NK-92 treated with Interleukin-12 subunit alpha and Interleukin-12 subunit beta, amount 100 ng/mL, for 24 hours (cell line): ENCODE data around the gene FOSB.

Source experiments
- DNase-seq: peaks from one replicate; lab custom pipeline; 2025; lab: John Stamatoyannopoulos, UW

FOSB gene

DNA sequence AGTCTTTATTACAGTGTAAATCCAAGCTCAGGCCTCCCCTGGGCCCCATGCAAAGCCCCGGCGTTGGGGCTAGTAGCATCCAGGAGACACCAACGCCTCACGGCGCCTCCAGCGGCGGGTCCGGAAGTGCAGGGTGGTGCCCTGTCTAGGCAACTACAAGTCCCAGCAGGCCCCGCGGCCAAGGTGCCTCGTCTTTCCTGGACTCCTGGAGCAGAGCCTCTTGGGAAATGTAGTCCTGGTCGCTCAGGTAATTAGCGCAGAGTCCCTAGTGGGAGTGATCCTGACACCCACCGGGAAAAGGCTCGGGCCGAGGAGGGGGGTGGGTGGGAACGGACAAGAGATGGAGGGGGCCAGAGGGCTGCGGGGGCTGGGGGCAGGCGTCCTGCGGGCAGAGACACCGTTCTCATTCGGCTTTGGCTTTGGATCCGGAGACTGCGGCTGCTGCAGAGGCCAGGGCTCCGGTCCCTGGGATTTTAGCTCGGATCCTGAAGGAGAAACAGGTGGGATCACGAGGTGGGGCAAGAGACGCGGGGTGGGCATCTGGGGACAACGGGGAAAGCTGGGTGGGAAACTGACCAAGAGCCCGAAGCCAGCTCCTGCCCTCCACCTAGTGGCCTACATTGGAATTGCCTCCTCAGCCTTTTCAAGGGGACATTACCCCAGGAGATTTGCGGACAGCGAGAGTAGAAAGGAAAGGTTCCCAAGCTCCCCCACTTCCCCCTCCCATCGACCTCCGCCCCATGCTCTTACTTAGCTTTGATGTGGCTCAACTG is 17.7 kb downstream of the FOSB start:
- peak; percentile 94 for DNase-seq

DNA sequence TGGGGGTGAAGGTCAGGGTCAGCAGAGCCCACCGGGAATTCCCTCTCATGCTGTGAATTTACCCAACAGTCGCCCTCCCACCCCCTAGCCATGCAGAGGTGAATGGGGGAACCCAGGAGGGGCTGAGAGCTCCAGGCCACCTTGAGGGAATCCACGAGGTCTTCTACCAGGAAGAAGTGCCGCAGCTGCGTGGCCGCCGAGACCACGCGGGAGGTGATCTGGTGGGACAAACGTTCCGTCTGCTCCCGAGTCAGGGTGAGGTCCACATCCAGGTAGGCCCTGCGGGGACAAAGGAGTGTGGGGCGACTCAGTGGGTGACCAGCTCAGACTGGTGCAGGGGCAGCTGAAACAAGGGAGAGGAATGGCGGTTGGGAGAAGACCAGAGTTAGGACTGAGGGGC is 20.9 kb downstream of the FOSB start:
- DNase-seq: no peak

DNA sequence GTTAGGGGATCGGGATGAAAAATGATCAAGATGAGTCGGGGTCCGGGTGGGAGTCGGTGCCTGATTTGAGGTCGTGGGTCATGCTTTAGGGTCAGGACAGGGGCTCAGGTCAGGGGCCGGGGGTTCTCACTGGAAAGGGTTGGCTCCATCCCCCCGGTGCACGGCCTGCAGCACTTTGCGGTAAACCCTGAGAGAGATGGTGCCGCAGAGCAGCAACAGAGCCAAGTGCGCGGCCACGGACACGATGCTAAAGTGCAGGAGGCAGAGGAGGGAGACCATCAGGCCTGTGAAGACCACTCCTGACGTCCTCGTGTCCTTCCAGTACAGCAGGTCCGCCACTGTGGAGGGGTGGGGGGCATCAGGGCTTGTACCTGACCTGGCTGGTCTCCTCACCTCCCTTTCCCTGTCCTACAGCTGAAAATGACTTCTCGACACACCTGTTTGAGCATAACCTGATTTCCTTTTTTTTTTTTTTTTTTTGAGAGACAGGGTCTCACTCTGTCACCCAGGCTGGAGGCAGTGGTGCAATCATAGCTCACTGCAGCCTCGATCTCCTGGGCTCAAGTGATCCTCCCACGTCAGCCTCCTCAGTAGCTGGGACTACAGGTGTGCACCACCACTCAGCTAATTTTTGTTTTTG is 21.5 kb downstream of the FOSB start:
- no peak for DNase-seq

DNA sequence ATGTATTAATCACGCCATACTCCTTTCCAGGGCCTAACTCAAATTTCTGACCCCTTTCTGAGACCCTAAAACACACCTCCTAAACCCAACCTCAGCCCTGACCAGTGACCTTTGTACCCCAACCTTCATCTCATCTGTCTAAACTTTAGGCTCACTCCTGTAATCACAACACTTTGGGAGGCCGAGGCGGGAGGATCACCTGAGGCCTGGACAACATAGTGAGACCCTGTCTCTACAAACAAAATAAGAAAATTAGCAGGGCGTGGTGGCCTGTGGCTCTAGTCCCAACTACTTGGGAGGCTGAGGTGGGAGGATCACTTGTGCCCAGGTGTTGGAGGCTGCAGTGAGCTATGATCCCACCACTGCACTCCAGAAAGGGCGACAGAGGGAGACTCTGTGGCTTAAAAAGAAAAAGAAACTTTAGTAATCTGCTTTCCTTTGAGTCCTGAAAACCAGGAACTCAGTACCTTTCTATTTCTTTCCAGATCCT is 24.4 kb downstream of the FOSB start:
- no peak for DNase-seq

DNA sequence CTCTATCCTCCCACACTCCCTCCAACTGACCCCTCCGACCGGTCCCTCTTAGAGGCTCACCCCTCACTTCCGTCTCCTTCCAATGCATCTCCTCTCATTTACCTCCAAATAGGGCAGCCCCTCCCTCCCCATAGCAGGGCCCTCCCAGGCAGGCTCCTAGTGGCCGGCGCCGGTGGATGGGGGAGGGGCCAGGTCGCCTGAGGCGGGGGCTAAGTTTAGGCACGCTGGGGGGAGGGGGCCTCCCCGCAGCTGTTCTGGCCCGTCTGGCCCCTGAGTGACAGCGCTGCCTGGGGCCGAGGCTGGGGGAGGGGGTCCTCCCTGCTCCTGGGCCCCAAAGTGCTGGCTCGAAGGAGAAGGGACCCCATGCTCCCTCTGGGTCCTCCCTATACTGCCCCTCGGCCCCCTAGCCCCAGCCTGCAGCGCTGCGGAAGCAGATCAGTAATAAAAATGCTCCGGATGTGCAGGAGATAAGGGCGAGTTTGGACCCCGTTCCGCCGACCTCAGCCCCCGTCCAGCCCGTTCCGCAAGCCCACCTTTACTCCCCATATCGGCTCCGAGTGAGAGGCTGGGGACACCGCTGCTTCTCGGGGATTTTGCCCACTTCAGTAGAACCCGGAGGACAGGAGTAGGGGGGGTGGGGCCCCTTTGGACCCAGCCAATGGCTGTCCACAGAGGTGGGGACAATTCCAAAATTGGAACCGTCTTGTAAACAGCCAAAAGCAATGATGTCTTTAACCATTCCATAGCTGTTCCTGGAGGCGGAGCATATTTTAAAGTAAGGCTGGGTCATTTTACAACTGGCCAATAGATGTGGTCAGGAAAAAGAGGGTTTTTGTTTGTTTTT is 25.1 kb downstream of the FOSB start:
- no peak for DNase-seq

DNA sequence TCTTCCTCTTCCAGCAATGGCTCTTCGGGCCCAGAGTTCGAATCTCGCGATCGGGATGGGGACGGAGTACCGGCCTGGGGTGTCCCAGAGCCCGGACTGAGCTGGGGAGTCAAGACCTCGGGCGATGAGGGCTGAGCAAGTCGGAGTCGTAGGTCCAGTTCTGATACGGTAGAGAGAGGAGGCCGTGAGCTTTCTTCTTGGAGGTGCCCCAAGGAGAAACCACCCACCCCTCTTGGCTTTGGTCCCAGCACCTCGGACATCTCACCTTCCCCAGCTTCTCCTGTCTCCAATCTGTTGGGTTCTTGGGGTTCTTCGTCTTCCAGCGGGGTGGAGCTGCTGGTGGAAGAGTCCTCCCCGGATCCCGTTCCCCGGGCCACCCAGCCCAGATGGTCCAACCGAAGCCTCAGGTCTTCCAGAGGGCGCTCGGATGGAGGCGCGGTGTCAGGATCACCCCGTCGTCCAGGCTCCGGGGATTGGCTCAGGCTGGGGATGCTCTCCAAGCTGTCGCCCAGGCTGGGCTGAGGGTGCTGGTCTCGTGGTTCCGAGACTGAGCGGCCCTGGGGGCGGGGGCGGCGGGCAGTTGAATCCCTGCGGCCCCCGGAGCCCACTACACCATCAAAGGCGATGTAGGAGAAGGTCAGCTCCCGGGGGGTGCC is 26.6 kb downstream of the FOSB start:
- no peak for DNase-seq

DNA sequence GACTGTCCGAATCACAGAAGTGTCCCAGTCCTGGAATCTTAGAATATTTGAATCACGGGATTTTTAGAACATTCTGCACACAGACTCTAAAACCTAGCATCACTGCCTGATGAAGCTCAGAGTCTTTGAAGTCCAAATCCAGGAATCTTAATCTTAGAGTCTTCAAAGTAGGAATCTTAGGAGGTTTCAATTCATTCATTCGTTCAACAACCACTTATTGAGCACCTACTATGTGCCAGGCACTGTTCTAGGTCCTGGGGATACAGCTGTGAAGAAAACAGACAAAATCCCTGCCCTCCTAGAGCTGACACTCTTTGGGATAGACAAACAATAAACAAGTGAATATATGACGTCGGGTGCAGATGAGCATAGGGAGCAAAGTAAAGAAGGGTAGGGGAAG is 27.4 kb downstream of the FOSB start:
- no peak for DNase-seq

DNA sequence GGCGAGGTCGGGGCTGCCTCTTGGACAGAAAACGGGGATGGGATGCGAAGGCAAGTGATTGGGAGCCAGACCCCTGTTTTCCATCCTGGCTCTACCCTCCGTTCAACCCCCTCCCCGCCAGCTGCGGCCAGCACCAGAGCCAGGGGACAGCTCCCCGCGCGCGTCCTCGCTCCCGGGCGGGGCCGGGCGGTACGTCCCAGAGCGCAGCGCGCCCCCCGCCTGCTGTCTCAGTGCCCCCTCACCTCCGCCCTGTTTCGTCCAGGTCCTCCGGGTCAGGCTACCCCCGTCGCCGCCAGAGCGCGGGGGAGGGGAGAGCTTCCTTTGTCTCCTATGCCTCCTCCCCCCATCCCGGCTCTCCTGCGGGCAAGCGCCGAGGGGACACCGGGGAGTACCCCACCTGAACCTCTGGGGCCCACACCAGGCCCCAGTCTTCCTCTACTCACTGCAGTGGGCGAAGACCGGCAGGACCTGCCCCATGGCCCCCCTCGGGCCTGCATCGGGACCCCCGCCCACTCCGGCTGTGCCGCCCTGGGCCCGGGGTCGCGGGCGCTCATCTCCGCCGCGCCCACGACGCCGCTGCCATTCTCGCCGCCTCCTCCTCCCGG is 28.7 kb downstream of the FOSB start:
- DNase-seq: no peak

DNA sequence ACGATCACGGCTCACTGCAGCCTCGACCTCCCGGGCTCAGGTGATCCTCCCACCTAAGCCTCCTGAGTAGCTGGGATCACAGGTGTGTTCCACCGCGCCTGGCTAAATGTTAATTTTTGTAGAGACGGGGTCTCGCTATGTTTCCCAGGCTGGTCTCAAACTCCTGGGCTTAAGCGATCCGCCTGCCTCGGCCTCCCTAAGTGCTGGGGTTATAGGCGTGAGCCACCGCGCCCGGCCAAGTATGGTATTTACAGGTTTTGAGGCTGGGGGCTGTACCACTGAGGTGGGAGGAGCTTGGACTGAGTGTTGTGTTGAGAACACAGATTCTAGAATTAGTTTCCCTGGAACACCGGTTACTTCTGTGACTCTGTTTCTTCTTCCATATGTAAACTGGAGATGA is 30.0 kb downstream of the FOSB start:
- DNase-seq: no peak

DNA sequence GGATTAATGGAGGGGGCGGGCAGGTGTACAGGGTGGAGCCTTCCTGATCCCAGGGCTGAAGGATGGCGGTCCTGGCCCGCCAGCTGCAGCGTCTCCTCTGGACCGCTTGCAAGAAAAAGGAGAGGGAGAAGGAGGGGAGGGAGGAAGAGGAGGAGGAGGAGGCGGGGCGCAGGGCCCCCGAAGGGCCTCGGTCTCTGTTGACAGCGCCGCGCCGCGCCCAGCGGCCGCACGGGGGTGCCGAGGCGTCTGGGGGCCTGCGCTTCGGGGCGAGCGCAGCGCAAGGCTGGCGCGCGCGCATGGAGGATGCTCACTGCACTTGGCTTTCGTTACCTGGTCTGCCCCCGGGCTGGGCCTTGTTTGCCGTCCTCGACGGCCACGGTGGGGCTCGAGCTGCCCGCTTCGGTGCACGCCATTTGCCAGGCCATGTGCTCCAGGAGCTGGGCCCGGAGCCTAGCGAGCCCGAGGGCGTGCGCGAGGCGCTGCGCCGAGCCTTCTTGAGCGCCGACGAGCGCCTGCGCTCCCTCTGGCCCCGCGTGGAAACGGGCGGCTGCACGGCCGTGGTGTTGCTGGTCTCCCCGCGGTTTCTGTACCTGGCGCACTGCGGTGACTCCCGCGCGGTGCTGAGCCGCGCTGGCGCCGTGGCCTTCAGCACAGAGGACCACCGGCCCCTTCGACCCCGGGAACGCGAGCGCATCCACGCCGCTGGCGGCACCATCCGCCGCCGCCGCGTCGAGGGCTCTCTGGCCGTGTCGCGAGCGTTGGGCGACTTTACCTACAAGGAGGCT is 30.8 kb downstream of the FOSB start, which contains the start of gene PPM1N:
PPM1N (plus strand) TSS at position 33 of the 785 bp plus-strand sequence; CDS start at position 63, 30 bp downstream.
- no peak for DNase-seq

DNA sequence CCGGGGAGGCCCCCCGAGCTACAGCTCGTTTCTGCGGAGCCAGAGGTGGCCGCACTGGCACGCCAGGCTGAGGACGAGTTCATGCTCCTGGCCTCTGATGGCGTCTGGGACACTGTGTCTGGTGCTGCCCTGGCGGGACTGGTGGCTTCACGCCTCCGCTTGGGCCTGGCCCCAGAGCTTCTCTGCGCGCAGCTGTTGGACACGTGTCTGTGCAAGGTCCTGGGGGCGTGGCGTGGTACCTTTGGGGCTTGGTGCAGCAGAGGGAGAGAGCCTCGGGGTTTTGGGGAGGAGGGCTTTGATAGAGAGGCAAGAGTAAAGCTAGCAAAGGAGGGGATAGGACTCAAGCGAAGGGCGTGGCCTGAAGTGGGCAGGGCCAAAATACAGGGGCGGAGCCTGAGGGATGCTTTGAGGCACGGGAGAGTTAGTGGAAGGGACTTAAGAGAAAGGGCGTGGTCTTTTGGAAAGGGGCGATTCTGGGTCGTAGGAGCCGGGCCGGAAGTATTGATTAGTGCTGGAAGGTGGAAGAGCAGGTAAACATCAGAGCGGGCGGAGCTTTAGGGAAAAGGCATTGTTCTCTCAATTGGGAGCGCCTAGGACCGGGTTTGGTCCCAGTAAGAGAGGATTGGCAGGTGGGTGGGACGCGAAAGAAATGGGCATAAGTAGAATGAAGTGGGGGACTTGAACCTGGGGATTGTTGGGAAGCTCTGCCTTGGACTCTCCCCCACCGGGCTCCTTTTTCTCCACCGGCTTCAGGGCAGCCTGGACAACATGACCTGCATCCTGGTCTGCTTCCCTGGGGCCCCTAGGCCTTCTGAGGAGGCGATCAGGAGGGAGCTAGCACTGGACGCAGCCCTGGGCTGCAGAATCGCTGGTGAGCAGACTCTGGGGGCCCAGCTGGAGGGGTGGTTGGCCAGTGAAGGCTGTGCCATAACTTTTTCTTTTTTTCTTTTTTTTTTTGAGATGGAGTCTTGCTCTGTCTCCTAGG is 31.7 kb downstream of the FOSB start:
- no peak for DNase-seq

DNA sequence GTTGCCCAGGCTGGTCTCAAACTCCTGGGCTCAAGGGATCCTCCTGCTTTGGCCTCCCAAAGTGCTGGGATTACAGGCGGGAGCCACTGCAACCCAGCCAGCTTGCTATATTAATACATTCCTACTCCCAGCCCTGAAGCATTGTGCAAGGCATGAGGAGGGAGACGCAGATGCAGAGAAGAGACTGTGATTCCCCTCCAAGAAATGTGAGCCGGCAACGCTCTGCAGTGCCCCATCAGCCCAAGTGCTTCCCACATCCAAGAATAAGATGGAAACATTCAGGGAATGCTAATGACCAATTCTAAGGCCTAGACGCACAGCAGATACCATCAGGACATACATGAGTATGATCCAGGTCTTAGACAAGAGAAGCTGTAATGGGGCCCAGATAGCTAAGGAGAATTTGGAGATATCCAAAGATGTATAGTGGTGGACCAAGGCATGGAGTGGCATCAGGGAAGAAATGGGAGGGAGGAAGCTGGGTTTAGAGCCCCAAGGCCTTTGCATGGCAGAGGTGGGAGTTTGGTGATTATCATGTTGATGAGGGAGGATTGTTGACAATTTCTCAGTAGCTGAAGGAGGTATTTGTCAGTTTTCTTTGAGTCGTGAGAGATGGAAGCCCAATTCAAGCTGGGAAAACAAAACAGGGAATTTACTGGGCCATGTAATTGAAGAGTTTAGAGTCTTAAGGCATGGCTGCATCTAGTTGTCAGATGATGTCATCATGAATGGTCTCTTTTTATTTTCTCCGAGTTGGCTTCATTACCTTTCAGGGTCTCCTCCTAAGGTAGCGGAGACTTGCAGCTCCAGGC is 33.3 kb downstream of the FOSB start:
- no peak for DNase-seq

DNA sequence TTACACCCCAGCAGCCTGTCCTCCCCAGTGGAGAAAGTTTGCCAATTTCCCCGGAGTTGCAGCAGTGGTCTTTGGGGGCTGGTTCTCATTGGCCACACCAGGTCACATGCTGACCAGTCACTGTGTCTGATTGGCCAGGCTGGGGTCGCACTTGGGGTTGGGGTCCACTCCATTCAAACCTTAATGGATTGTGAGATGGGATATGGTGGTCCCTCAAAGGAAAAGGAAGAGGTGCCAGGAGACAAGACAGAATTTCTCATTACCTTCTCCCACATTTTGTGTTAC is 33.9 kb downstream of the FOSB start:
- DNase-seq: no peak

DNA sequence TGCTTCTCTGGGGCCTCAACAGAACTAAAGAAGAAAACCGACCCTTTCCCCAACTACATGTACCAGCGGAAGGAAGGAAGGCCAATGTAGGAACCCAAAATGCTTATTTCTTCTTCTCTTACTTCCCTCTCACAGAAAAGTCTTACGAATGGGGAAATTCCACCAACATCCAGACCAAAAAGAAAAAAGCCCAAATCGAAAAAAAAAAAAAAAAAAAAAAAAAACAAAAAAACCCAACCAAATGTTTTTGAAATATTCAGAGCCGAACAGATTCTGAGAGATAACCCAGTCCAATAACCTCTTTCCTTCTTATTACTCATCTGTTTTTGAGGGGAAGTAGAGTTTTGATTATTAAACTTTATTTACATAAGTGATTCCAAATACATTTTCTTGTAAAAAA is 34.3 kb downstream of the FOSB start:
- DNase-seq: no peak

DNA sequence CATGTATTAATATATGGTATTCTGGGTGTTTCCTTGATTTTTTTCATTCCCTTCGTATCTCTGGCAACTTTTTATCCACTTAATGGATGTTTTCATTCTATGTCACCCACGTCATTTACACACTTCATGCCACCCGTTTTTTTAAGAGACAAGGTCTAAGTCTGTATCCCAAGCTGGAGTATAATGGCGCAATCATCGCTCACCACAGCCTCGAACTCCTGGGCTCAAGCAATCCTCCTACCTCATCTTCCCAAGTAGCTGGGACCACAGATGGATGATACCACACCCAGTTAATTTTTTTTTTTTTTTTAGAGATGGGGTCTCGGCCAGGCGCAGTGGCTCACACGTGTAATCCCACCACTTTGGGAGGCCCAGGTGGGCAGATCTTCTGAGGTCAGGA is 36.1 kb downstream of the FOSB start:
- no peak for DNase-seq

DNA sequence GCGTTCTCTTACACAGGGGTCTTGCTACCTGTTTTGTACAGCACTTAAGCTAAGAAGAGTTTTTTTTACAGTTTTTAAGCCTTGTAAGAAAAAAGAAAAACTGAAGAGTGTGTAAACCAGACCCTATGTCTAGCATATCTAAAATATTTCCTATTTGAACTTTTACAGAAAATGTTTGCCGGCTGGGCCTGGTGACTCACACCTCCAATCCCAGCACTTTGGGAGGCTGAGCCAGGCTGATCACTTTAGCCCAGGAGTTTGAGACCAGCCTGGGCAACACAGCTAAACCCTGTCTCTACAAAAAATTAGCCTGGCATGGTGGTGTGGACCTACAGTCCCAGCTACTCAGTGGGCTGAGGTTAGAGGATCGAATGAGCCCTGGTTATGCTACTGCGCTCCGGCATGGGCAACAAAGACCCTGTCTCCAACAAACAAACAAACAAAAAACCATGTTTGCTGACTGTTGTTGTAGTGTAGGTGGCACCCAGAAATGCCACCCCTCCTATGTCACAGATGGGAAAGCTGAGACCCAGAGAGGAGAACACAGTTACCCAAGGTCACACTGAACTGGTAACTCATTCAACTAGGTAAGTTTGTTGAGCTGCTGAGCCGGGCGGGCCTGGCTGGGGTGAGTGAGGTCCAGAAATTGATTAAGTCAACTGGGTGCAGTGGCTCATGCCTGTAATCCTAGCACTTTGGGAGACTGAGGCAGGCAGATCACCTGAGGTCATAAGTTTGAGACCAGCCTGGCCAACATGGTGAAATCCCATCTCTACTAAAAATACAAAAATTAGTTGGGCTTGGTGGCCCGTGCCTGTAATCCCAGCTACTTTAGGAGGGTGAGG is 37.6 kb downstream of the FOSB start:
- no peak for DNase-seq

DNA sequence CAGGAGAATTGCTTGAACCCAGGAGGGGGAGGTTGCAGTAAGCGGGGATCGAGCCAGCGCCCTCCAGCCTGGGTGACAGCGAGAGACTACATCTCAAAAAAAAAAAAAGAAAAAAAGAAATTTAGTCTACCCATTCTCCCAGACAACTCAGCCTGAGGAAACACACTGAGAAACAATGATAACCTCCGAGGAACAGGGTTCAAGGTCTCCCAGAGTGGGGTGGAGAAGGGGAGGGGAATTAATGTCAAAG is 38.1 kb downstream of the FOSB start:
- DNase-seq: no peak

DNA sequence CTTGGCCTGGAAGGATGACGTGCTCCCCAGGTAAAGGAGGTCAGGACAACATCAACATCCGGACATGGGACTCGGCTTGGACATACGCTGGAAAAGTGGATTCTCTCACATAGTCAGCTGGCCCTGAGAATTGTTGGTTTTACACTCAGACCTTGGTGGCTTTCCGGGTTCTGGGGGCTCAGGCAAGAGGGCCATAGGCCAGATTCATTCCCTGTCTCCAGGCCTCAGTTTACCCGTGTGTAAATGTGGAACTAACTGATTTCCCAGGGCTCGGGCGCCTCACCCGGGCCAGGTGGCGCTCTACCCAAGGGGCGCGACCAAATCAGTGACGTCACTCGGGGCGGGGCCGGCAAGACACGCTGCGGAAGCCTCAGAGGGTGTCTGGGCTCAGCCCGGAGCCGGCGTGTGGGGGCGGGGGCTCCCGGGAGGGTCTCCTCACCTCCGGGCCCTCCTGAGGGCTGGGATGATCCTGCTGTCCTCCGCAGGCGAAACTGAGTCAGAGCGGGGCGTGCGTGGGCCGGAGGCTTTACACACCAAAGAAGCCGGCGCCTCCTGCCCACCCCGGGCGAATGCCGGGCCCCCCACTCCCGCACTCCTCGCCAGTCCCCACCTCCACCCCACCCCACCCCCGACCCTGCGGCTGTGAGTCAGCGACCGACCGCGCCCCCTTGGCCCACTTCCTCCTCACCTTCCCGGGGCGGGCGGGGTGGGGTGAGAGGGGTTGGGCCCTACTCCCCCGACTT is 38.6 kb downstream of the FOSB start:
- peak; percentile 98 for DNase-seq
